Gastrocnemius medialis (tissue), 4 donors: ENCODE data around the gene UPB1.

Experiments
- POLR2A ChIP-seq, 2 donors: fragments of 450-650 bp; IDR thresholded peaks; one replicate each; pipeline ENCODE4 v1.6.1; 2017; ENCODE audit warnings: antibody characterized with exemption in 2 of 2, mild to moderate bottlenecking in 2 of 2, moderate library complexity in 2 of 2
- TF ChIP-seq, protein P1 (sequence below), 5 experiments: fragments of 450-650 bp in 3 of 5; fragments of 200-600 bp in 2 of 5; sonication (generic) in 2 of 5; IDR thresholded peaks in 4 of 5; conservative IDR thresholded peaks in 1 of 5; 1 replicate in 4 of 5; 2 replicates in 1 of 5; pipeline ENCODE4 v1.5.1; 2016 to 2019; ENCODE audit warnings: antibody characterized with exemption in 5 of 5, mild to moderate bottlenecking in 3 of 5, moderate library complexity in 3 of 5

DNA sequence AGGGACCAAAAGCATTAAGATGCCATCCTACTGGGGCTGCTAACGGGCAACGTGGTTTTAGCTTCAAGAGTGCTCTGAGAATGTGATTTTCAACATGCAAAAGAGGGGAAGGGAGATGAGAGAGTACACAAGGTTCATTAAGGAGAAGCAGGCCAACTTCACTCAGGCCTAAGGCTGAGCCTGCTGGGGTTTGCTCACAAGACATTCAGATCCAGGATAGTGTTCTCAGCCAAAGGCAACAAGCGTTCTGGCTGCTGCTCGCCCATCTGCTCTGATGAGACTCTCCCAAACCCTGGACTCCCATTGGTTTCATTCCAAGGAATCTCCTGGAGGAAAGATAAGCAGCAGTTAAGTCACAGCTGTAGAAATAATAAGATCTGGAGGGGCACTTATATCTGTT, 23.6 kb upstream of the UPB1 start:
- TF ChIP-seq, protein P1, sequence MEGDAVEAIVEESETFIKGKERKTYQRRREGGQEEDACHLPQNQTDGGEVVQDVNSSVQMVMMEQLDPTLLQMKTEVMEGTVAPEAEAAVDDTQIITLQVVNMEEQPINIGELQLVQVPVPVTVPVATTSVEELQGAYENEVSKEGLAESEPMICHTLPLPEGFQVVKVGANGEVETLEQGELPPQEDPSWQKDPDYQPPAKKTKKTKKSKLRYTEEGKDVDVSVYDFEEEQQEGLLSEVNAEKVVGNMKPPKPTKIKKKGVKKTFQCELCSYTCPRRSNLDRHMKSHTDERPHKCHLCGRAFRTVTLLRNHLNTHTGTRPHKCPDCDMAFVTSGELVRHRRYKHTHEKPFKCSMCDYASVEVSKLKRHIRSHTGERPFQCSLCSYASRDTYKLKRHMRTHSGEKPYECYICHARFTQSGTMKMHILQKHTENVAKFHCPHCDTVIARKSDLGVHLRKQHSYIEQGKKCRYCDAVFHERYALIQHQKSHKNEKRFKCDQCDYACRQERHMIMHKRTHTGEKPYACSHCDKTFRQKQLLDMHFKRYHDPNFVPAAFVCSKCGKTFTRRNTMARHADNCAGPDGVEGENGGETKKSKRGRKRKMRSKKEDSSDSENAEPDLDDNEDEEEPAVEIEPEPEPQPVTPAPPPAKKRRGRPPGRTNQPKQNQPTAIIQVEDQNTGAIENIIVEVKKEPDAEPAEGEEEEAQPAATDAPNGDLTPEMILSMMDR (IDR thresholded peaks at IDR 0.05 in 4 of 5, conservative IDR thresholded peaks at IDR 0.05 in 1 of 5), result no peak
- TF ChIP-seq POLR2A (IDR thresholded peaks at IDR 0.05), result no peak
